ENCODE measurements around the gene PUM2.

PUM2 gene

DNA sequence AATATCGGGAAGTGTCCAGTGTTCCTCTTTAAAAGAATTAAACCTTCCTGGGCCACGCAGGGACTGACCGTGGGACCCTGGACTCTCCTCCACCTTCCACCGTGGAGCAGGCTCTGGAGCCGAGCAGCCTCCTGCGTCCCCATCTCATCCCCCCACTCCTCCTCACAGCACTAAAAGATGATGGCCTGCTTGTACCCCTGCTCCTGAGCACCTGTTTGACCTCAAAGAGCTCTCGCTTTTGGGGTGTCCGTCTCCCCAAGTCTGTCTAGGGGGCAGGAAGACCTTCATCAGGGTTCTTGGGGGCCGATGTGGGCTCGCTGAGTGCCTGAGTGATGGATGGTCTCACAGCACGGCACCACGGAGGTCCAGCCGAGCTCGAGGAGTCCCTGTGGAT lies 124.5 kb downstream of the PUM2 start:
- no peak for DNase-seq

DNA sequence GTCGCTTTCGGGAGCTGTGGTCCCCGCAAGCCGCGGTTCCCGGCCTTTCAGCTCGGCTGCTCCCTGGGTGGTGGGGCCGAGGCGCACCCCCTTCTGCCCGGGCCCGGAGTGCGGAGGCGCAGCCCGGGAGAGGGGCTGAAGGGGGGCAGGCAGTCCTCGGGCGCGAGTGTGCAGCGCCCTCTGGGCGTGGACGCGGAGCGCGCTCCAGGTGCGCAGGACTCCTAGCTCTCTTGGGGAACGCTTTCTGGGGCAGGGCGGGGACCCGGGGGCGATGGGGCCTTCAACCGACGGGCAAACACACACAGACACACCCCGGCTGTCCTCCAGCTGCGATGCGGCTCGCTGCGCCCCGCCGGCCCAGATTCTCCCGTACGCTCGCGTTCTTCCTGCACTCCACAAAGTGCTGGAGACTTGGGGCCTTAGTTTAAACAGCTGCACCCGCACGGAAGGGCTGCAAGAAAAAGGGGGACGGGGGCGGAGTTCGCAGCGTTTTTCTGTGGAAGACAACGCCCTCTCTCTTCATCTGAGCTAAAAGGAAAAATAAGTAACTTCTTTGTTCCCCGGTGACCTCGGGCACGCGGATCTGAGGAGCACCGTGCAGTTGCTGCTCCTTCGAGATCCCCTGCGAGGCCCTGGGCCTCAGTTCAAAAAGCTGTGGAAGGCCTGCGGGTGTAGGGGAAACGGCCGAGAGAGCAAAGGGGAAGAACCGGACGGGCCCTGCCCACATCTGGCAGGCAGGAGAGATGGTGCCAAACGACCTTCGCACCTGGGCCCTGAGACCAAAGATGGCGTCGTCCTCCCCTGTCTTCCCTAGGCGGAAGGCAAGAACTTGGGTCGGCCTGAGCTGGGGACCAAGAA lies 125.1 kb downstream of the PUM2 start:
- no peak for DNase-seq

DNA sequence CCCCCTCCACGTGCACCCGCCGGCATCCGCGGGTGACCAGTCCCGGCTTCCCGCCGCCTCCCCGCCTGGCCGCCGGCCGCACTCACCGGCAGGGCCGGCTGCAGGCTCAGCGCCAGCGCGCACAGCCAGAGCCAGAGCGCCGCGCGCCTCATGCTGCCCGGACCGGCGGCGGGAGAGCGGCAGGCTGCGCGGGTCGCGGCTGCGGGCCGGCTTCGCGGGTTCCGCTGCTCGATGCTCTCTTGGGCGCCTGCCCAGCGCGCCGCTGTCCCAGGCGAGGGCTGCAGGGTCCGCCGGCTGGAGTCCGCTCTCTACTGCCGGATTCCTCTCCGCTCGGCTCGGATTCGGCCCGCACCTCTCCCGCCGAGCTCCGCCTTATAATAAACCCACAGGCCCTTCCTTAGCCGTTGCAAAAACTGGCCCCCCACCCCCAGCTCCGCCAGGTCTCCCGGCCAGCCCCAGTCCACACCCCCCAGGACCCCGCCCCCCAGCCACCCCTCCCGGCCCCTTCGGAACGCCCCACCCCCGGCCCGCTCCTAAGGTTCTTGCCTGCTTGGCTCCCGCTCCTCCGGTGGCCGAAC lies 125.8 kb downstream of the PUM2 start, which contains the start of gene SDC1:
Gene SDC1, minus strand, starts transcription at position 415 of the 578 bp plus-strand sequence. Its CDS starts 263 bp downstream, at position 152.
- DNase-seq, result no peak

DNA sequence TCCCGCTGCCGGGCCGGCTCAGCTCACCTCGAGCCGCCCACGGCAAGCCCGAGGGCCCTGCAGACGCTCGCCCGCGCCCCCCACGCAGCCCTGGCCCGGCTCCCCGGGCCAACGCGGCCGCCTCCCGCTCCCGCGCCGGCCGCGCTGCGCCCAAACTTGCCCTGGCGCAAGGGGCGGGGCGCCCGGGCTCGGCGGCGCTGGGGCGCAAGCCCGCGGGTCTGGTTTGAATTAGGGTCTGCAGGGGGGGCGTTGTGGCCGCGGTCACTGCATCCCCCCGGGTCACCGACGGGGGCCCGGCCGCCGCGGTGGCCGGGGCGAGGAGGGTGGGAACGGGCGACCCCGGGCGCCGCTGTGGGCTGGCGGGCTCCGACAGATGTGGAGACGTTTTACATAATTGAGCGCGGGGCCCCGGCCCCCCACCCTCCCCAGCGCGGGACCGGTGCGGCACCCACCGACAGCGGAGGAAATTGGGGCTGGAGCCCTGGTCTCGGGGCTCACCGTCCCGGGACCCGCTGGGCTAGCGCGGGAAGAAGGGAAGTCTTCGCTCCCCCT lies 126.4 kb downstream of the PUM2 start:
- no peak for DNase-seq

DNA sequence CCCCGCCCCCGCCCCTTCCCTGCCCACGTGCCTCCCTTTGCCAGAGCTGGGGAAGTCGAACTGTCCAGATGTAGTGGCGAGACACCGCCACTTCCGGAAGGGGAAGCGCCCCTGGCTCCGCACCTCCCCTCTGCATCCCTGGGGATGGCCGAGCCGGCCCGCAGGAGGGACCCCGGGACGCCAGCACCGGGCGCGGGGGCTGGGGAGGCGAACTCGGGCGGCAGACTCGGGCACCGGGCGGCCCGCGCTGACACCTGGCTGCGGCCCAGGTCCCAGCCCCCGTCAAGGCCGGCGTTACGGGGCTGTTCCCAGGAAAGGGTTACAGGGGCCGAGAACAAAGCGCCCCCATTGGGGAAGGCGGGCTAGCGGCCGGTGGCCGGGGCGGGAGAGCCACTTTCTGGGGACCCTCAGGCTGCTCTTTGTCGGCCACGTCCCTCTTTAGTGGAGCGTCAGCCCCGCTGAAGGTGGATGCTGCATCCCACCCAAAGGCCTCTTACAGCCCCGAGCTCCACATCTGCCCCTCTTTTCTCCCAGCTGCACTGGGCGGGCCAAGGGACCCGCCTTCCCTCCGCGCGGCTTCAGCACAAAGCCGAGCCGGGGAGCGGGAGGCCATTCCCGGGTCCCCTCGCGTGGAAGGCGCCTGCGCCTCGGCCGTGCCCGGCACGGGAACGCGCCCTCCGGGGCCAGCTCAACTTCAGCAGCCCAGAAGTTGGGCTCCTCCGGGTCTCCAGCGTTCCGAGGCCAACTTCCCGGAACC lies 127.1 kb downstream of the PUM2 start:
- no peak for DNase-seq

DNA sequence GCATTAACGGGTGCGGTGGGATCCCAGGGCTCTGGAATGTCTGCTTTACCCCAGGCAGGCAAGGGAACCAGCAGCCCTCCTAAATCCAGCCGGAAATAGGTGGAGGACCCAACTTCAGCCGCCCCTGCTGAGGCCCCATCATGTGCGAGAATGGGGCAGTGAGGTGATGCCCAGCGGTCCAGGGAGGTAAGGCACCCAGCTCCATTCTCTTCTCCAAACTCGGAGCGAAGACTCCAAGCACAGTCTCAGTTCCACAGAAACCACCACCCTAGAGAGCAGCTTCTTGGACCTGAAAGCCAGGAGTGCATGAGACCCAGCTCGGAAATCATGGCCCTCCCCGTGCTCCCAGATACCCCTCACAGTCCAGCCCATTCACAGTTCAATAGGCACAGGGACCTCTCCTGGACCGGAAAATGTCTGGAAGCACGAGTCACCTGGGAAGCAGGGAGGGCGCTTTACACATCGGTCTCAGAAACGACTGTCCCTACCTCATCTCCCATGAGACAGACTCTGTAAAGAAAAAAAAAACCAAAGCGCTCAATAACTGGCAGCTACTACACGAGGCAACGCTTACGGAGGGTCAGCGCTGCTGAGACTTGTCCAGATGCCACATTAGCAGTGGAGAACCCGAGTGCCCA lies 127.8 kb downstream of the PUM2 start:
- no peak for DNase-seq

DNA sequence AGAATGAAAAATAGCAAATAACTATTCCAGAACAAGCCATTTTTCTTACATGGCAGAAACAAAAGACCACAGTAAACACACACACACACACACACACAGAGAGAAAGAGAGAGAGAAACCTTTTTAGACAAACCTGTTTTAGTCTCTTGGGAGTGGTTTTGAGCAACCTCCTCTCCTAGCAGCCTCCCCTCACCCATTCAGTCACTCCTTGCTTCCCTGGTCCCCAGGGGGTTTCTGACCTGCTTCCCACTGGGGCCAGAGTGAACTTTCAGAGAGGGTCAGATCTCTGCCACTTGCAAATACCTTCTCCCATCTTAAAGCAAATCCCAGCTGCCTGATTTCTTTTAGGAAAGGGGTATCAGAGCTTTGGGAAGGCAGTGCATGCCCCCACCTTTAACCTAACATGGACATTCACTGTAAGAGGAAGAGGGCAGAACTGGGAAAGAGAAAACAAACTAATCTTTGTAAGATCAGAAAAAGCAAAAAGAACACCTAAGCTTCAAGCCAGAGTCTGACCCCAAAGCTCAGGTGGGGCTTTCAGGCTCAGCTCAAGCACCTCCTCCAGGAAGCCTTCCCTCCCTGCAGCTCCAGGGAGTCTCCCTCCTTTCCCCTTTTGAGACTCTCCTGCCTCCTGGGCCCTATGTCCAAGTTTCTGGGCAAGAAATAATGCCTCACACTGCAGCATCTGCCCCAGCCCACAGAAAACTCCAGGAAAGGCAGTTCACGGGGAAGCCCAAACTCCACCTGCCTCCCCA lies 128.5 kb downstream of the PUM2 start:
- no peak for DNase-seq

DNA sequence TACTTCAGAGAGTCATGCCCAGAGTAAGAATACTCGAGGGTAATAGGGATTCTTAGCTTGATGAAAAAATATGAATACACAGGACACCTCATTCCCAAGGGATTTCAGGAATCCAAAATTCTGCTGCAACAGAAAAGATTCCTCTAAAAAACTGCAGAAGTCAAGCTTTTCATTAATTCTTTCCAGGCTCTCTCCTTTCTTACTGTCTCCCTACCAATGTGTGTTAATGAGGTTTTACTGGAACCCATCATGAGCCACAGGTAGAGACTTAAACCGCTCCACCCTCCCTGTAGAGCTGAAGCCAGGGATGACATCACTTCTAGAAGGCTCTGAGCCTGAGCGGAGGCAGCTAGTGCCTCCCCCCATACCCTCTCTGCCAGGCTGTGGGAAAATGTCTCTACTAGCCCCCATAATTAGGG lies 129.1 kb downstream of the PUM2 start:
- DNase-seq, result no peak

DNA sequence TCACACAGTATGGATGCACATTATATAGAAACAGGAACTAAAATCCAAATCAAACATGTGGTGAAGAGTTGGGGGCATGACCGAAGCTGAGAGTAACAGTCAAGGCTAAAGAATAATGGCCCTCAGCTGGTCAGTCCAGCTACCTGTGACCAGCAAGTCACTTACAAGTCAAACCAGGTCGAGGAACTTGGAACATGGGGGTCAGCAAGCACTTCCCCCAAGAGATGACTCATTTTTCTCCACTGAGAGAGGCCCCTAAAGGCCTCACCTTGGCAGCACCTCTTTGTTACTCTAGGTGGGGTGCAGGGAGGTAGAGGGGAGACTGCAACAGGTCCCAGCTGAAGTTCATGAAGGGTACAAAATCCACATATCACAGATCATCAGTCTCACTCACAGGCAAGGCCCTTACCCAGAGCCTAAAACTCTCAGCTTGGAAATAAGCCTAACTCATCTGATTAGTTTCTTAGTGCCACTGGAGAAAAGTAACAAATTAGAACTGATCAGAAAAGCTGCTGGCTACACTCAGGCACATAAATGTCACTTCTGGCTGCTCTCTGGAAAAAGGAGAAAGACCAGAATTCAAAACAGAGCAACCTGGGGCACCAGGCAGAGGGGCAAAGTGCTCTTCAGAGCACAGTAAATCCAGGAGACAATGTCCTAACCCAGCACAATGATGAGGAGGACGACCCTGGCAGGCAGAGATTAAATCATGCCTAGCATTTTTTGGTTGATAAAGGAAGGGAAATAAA lies 129.7 kb downstream of the PUM2 start:
- no peak for DNase-seq

DNA sequence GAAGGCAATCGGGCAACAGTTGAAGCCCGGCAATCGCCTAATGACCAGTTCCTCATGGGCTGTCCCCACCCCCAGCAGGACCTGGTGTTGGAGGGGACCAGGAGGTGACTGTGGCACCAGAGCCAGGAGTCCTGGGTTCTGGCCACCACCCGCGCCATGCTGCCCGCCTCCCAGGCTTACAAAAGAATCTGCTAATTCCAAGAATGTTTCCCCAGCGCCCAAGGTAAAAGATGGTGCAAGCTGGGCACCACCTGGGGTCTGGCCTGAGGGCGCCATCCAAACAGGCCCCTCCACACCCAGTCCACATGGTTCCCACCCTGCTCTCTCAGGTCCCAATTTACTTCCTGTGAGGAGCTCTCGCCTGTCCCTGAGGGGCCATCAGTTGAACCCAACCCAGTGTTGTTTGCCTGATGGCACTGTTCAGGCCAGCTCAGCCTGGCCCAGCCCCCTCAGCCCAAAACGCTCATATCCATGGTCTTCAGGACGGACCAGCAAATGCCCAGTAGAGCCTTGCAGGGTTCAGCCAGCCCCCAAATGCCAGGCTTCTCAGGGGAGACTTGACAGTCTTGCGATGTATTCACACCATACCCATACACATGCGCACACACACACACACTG lies 130.8 kb downstream of the PUM2 start:
- no peak for DNase-seq

DNA sequence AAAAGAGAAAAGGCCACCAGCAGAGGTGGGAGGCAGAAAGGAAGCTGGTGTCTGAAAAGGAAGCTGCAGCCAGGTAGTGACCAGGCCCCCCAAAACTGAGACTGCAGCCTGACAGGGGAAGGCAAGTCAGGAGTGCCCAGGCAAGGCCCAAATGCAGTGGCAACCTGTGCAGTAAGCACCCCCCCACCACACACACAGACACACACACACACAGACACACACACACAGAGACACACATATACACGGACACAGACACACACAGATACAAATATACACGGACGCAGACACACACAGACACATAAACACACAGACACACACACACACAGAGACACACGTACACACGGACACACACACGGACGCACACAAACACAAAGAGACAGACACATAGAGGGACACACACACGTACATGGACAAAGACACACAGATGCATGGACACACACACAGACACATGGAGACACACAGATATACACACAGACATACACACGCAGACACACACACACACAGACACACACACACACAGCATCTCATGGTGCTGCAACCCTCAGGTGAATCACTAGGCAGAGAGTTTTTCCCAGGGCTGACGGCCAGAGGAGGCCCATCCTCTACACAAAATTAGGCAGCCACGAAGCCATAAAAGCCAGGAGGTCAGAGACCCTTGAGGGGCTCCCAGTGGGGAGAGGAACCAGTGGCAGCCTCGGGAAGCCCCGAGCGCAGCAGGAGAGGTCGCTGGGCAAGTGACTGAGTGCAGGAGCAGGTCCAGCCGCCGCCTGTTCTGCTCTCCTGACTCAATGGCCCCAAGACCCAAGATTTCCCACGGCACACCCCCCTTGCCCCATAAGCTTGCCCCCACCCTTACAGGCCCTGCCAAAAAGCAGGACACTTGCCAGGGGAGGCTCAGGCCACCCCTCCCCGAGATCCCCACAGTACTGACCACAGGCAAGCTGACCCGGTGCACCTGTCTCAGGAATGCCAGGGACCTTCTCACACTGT lies 132.0 kb downstream of the PUM2 start:
- DNase-seq, result no peak

DNA sequence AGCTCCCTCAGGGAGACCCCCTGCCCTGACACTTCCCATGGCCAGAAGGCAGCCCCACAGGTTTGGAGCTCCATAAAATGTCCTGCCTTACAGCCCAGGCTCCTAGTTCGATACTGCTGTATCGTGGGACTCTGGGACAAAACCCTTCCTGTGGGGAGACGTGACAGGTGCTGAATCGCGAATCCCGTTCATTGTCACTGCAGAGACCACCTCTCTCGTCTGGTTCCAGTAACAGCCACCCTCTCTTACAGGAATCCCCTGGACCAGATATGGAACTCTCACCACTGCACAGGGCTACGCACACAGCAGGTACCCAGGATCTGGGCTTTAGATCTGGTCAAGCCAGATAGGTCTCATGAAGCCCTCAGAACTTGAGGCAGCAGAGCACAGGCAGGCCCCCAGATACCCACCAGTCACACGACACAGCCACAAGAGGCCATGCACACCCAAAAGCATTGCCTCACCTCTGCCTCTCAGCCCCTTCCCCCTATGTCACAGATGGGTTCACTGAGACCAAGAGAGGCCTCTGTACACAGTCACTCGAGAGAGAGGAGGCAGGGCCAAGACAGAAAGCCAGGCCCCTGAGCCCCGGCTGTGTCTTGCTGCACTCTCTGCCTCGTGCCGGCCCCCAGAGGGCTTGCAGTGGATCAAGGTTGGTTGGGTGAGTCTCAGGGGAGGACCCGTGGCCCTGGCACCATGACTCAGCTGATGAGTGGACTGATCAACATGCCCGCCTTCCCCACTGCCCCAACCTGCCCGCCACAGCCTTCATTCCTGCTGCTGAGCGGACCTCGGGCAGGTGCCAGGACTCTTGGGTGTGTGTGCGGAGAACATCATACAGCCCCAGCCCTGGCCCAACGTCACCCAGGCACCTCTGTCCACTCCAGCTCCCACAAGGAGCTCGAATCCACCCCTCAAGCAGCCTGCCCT lies 133.3 kb downstream of the PUM2 start:
- no peak for DNase-seq

DNA sequence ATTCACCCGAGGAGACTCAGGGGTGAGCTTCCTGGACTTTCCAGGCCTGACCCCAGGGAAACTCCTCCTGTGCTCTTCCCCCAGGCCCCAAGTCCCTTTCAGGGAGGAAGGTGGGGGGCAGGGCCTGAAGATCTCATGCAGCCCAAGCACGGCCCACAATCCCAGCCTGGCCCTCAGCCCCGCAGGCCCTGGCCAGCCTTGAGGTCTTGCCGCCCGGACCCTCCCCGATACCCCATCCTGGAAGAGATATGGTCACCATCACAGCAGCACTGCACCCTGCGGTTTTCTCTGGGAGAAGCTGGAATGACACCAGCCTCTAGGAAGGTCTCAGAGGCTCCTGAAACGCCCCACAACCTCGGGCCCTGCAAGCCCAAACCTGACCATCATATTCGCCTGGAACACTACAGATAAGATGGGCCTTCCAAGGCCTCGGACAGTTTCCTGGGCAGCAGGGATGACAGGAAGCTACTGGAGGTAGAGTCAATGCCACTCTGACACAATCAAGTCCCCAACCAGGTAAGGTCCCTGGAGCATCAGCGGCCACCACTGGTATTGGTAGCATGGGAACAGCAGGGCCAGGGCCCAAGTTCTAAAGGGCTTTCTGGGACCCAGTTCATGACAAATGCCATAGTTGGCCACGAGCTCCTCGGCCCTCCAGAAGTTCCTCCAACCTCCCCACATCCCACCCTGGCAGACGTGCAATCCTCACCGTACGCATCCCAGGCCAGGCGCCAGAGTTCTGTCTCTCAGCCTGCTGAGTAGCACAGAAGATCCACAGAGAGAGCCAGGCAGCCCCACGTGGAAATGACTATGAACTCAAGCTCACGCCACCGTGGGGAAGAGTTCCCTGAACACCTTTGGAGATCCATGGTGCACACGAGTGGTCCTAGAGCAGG lies 134.3 kb downstream of the PUM2 start:
- DNase-seq, result no peak

DNA sequence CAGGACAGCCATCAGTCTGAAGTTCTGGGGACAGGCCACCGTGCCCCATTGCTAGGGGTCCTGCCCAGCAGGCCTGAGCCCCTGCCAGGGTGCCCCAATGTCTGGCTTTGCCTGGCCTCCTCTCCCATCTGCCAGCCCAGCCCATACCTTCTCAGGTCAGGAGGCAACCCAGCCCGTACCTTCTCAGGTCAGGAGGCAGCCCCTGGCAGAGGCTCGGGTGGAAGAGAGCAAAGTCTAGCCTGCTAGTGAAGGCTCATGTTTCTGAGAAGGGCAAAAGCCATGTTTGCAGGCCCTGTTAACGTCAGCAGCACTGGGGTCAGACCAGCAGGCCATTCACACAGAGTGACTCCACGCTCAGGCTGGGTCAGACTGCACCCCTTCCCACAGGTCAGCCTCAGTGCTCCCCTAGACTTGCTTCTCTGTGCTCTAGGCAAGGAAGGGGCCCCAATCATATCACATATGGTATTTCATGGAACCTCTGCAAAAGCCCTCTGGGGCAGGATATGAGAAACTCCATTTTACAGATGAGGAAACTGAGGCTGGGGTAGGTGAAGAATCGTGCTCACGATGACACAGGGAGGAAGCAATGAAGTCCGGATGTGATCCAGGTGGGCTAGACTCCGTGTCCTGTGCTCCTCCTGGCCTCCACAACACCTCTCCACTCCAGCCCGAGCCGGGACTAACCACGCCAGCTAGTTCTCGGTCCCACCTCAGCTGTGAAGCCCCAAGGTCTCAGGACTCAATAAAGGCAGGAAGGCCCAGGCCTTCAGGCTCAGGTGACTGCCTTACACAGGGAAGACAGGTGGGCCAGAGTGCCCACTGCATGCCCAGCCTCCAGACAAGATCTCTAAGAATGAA lies 135.2 kb downstream of the PUM2 start:
- no peak for DNase-seq

DNA sequence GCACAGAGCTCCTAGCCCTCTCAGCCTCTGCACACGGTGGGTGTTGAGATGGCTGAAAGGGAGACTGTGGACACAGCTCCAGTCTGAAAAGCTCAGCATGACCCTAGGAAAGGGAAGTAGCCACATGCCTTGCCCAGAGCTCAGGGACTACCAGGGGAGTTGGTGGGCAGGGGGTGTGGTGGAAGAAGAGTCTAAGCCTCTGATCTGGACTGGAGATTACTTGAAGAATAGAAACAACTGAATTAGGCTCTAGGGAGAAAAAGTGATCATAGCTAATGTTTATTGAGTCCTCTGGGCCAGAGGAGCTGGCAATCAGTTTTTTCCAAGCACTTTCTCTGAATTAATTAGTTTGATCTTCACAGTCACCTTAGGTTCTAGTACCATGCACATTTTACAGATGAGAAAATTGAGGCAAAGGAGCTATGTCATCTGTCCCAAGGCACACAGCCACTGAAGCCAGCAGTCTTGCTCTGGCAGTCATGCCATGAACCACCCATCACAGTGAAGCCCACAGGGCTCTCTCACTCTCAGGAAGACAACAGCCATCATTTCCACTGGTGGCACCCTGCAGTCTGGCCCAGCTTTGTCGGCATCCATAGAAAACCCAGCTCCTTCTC lies 136.0 kb downstream of the PUM2 start:
- no peak for DNase-seq
